SK-N-SH treated with all-trans-retinoic acid at 6 μM for 48 hours (cell line): ENCODE data around the gene GRID1.

Experiments used
- ARNTL ChIP-seq: fragments of 450-650 bp; formaldehyde crosslinking; IDR thresholded peaks from 2 replicates; pipeline ENCODE4 v1.5.0; 2020; ENCODE audit warnings: low read depth, mild to moderate bottlenecking, moderate library complexity, borderline replicate concordance
- ESRRG ChIP-seq: fragments of 250-450 bp; sonication (Bioruptor Pico); IDR thresholded peaks from 2 replicates; pipeline ENCODE4 v1.6.1; 2021; ENCODE audit warnings: mild to moderate bottlenecking
- GLIS3 ChIP-seq: fragments of 250-450 bp; sonication (Bioruptor Pico); IDR thresholded peaks from 2 replicates; pipeline ENCODE4 v1.5.0; 2020; ENCODE audit warnings: mild to moderate bottlenecking, moderate library complexity
- PATZ1 ChIP-seq: fragments of 250-450 bp; sonication (Bioruptor Pico); IDR thresholded peaks from 2 replicates; pipeline ENCODE4 v1.8.0; 2020; ENCODE audit warnings: mild to moderate bottlenecking, moderate library complexity, borderline replicate concordance
- PPARA ChIP-seq: fragments of 250-450 bp; sonication (Bioruptor Pico); IDR thresholded peaks from 2 replicates; pipeline ENCODE4 v1.5.0; 2020; ENCODE audit warnings: mild to moderate bottlenecking, borderline replicate concordance
- RARB ChIP-seq: fragments of 250-450 bp; sonication (Bioruptor Pico); IDR thresholded peaks from 2 replicates; pipeline ENCODE4 v1.8.0; 2021; ENCODE audit warnings: mild to moderate bottlenecking, moderate library complexity
- SNAI2 ChIP-seq: fragments of 250-450 bp; sonication (Bioruptor Pico); IDR thresholded peaks from 2 replicates; pipeline ENCODE4 v1.5.0; 2020; ENCODE audit warnings: mild to moderate bottlenecking, moderate library complexity
- ZC3H10 ChIP-seq: fragments of 250-450 bp; sonication (Bioruptor Pico); IDR thresholded peaks from 2 replicates; pipeline ENCODE4 v1.5.1; 2021; ENCODE audit warnings: mild to moderate bottlenecking, moderate library complexity
- ZFP3 ChIP-seq: fragments of 250-450 bp; sonication (Bioruptor Pico); IDR thresholded peaks from 2 replicates; pipeline ENCODE4 v1.5.0; 2020; ENCODE audit warnings: mild to moderate bottlenecking, moderate library complexity
- ZNF565 ChIP-seq: fragments of 450-650 bp; formaldehyde crosslinking; conservative IDR thresholded peaks from 2 replicates; pipeline ENCODE4 v1.5.0; 2020; ENCODE audit warnings: low read depth, mild to moderate bottlenecking, moderate library complexity
- ZNF70 ChIP-seq: fragments of 450-650 bp; formaldehyde crosslinking; IDR thresholded peaks from 2 replicates; pipeline ENCODE4 v1.5.0; 2020; ENCODE audit warnings: mild to moderate bottlenecking, moderate library complexity
- TF ChIP-seq, protein P1 (sequence below): fragments of 250-450 bp; sonication (Bioruptor Pico); IDR thresholded peaks from 2 replicates; pipeline ENCODE4 v1.5.1; 2020; ENCODE audit warnings: low read depth, mild to moderate bottlenecking, moderate library complexity
- TF ChIP-seq, protein P2 (sequence below): fragments of 250-450 bp; sonication (Bioruptor Pico); IDR thresholded peaks from 2 replicates; pipeline ENCODE4 v1.5.0; 2020; ENCODE audit warnings: mild to moderate bottlenecking, moderate library complexity

DNA sequence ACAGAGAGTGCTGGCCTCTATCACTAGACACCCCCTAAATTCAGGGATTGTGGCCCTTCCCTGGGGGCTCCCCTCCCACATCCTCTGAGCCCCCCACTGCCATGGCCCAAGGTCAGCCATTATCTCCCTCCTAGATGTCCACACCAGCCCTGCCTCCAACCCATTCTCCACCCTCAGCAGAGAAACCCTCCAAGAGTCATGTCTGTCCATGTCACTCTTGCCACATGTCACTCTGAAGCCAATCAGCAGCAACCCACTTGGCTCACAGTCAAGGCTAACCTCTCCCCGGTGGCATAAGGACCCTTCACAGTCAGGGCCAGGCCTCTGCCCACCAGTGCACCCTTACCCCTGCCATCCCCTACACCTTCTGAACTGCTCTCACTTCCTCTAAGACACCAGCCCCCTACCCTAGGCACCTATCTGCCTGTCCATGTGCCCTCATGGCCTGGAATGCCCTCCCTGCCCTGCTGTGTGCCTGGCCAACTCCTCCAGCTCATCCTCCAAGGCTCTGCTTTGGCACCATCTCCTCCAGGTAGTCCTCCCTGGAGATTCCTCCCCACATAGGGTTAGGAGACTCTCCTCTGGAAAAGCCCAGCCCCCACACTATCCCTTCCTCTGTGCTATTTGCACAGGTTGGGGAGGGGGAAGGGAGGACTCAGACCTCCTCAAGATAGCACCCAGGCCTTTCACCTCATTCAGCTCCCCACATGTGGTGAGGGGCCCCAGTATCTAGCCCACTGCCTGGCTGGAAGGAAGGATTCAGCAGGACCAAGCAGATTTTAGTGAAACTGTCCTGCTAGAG lies 83.7 kb downstream of the GRID1 start:
- TF ChIP-seq PATZ1 (CRISPR knock-in tag) (no peak), ARNTL (CRISPR knock-in tag) (no peak), ZNF565 (CRISPR knock-in tag) (no peak), GLIS3 (CRISPR knock-in tag) (no peak), RARB (no peak), ZFP3 (CRISPR knock-in tag) (no peak), ZNF70 (no peak), ZC3H10 (no peak), SNAI2 (CRISPR knock-in tag) (no peak), ESRRG (no peak), PPARA (CRISPR knock-in tag) (no peak)
- TF ChIP-seq, protein P1, sequence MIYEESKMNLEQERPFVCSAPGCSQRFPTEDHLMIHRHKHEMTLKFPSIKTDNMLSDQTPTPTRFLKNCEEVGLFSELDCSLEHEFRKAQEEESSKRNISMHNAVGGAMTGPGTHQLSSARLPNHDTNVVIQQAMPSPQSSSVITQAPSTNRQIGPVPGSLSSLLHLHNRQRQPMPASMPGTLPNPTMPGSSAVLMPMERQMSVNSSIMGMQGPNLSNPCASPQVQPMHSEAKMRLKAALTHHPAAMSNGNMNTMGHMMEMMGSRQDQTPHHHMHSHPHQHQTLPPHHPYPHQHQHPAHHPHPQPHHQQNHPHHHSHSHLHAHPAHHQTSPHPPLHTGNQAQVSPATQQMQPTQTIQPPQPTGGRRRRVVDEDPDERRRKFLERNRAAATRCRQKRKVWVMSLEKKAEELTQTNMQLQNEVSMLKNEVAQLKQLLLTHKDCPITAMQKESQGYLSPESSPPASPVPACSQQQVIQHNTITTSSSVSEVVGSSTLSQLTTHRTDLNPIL (CRISPR knock-in tag), result no peak
- TF ChIP-seq, protein P2, sequence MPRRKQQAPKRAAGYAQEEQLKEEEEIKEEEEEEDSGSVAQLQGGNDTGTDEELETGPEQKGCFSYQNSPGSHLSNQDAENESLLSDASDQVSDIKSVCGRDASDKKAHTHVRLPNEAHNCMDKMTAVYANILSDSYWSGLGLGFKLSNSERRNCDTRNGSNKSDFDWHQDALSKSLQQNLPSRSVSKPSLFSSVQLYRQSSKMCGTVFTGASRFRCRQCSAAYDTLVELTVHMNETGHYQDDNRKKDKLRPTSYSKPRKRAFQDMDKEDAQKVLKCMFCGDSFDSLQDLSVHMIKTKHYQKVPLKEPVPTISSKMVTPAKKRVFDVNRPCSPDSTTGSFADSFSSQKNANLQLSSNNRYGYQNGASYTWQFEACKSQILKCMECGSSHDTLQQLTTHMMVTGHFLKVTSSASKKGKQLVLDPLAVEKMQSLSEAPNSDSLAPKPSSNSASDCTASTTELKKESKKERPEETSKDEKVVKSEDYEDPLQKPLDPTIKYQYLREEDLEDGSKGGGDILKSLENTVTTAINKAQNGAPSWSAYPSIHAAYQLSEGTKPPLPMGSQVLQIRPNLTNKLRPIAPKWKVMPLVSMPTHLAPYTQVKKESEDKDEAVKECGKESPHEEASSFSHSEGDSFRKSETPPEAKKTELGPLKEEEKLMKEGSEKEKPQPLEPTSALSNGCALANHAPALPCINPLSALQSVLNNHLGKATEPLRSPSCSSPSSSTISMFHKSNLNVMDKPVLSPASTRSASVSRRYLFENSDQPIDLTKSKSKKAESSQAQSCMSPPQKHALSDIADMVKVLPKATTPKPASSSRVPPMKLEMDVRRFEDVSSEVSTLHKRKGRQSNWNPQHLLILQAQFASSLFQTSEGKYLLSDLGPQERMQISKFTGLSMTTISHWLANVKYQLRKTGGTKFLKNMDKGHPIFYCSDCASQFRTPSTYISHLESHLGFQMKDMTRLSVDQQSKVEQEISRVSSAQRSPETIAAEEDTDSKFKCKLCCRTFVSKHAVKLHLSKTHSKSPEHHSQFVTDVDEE (CRISPR knock-in tag), result no peak
